ENCODE data around the gene FARS2.

Gene FARS2

GRCh38 chr6:5416250-5416649 is 154.9 kb downstream of the FARS2 start:
- no peak overlapping the region for H3K27ac Mint-ChIP-seq
- H3K36me3 Mint-ChIP-seq (ENCODE audit: low read depth): peaks cover 31% of the 10 kb centered on the region
- H3K27me3 Mint-ChIP-seq (ENCODE audit: low read depth): no peaks in the 10 kb centered on the region
- no peak overlapping the region for H3K4me3 Mint-ChIP-seq
- TF ChIP-seq CTCF (IDR thresholded peaks at IDR 0.05; ENCODE audit: unreplicated experiment in 3 of 3): no peak
- peaks cover 21% of the 10 kb centered on the region for H3K9me3 Mint-ChIP-seq
- no peaks in the 10 kb centered on the region for H3K4me1 Mint-ChIP-seq

- Mint-ChIP-seq H3K4me1 (no peaks in the 10 kb centered on the region), H3K4me3 (no peak overlapping the region), H3K9me3 (peaks cover 25% of the 10 kb centered on the region), H3K27me3 (ENCODE audit: low read depth) (no peaks in the 10 kb centered on the region), H3K27ac (no peak overlapping the region), H3K36me3 (ENCODE audit: low read depth) (peaks cover 40% of the 10 kb centered on the region)
- TF ChIP-seq CTCF (IDR thresholded peaks at IDR 0.05; ENCODE audit: unreplicated experiment in 3 of 3): peak in 2 of 3 experiments; percentile 21 to 29
These were observed 161.1 kb downstream of the FARS2 start for GRCh38 chr6:5422321-5422915.

GRCh38 chr6:5423251-5423650 is 161.9 kb downstream of the FARS2 start:
- no peak for TF ChIP-seq CTCF (IDR thresholded peaks at IDR 0.05; ENCODE audit: unreplicated experiment in 3 of 3)
- Mint-ChIP-seq H3K27me3 (ENCODE audit: low read depth) (no peaks in the 10 kb centered on the region), H3K27ac (no peak overlapping the region), H3K4me1 (no peaks in the 10 kb centered on the region), H3K9me3 (peaks cover 16% of the 10 kb centered on the region), H3K4me3 (no peak overlapping the region), H3K36me3 (ENCODE audit: low read depth) (peaks cover 32% of the 10 kb centered on the region)

- H3K27ac Mint-ChIP-seq: no peak overlapping the region
- no peak for TF ChIP-seq CTCF (IDR thresholded peaks at IDR 0.05; ENCODE audit: unreplicated experiment in 3 of 3)
- no peak overlapping the region for H3K4me3 Mint-ChIP-seq
- no peaks in the 10 kb centered on the region for H3K27me3 Mint-ChIP-seq (ENCODE audit: low read depth)
- no peaks in the 10 kb centered on the region for H3K4me1 Mint-ChIP-seq
- peaks cover 6% of the 10 kb centered on the region for H3K9me3 Mint-ChIP-seq
- peaks cover 21% of the 10 kb centered on the region for H3K36me3 Mint-ChIP-seq (ENCODE audit: low read depth)
These were observed 163.4 kb downstream of the FARS2 start for GRCh38 chr6:5424726-5425125.

- no peaks in the 10 kb centered on the region for H3K4me1 Mint-ChIP-seq
- no peak overlapping the region for H3K4me3 Mint-ChIP-seq
- H3K27me3 Mint-ChIP-seq (ENCODE audit: low read depth): no peaks in the 10 kb centered on the region
- H3K9me3 Mint-ChIP-seq: peaks cover 5% of the 10 kb centered on the region
- TF ChIP-seq CTCF (IDR thresholded peaks at IDR 0.05; ENCODE audit: unreplicated experiment in 3 of 3): no peak
- no peak overlapping the region for H3K27ac Mint-ChIP-seq
- H3K36me3 Mint-ChIP-seq (ENCODE audit: low read depth): peaks cover 16% of the 10 kb centered on the region
These were observed 164.0 kb downstream of the FARS2 start for GRCh38 chr6:5425267-5425666.

GRCh38 chr6:5425797-5426196 is 164.5 kb downstream of the FARS2 start:
- peaks cover 5% of the 10 kb centered on the region for H3K9me3 Mint-ChIP-seq
- H3K4me3 Mint-ChIP-seq: no peak overlapping the region
- peaks cover 13% of the 10 kb centered on the region for H3K36me3 Mint-ChIP-seq (ENCODE audit: low read depth)
- no peaks in the 10 kb centered on the region for H3K27me3 Mint-ChIP-seq (ENCODE audit: low read depth)
- TF ChIP-seq CTCF (IDR thresholded peaks at IDR 0.05; ENCODE audit: unreplicated experiment in 3 of 3): no peak
- no peak overlapping the region for H3K27ac Mint-ChIP-seq
- H3K4me1 Mint-ChIP-seq: no peaks in the 10 kb centered on the region
